Keratinocyte (primary cell): ENCODE measurements around the gene JAZF1. TPM values are rescaled to one million over a fixed set of nuclear protein-coding genes. Genes with fewer than 3 reads are reported as not detected.

Experiments
- DNase-seq: peaks from one replicate; pipeline ENCODE4 v3.0.0-alpha.2; 2011; ENCODE audit warnings: low read depth, missing footprints, low spot score
- FAIRE-seq: peaks from 2 replicates; lab custom pipeline; 2011; peaks lifted over from hg19 to GRCh38; lab: Jason Lieb, UNC
- H2AFZ ChIP-seq: 2 replicates; pipeline ENCODE4 v1.6.0; 2012; ENCODE audit warnings: low read length, control low read depth, inconsistent platforms; ENCODE audit not compliant: control insufficient read depth
- H3K27ac ChIP-seq: 2 replicates; pipeline ENCODE4 v1.5.1; 2011; ENCODE audit warnings: low read length; ENCODE audit not compliant: control insufficient read depth, insufficient read depth
- H3K27me3 ChIP-seq: 3 replicates; pipeline ENCODE4 v1.6.0; 2011; ENCODE audit warnings: low read length; ENCODE audit not compliant: control insufficient read depth, insufficient read depth; ENCODE audit errors: extremely low read depth
- H3K36me3 ChIP-seq, 2 experiments: 2 replicates in 1 of 2; 3 replicates in 1 of 2; pipeline ENCODE4 v1.5.1; 2011; ENCODE audit warnings: low read length in 2 of 2, mild to moderate bottlenecking in 1 of 2; ENCODE audit not compliant: control insufficient read depth in 2 of 2, insufficient read depth in 2 of 2; ENCODE audit errors: extremely low read depth in 1 of 2
- H3K4me1 ChIP-seq: 3 replicates; pipeline ENCODE4 v1.5.1; 2011; ENCODE audit warnings: low read length; ENCODE audit not compliant: control insufficient read depth, insufficient read depth; ENCODE audit errors: extremely low read depth
- H3K4me2 ChIP-seq: 3 replicates; pipeline ENCODE4 v1.6.0; 2011; ENCODE audit warnings: low read depth, low read length; ENCODE audit not compliant: control insufficient read depth, insufficient read depth; ENCODE audit errors: extremely low read depth
- H3K4me3 ChIP-seq, 3 experiments: fragments of 200-600 bp in 1 of 3; sonication (generic) in 1 of 3; 2 replicates in 2 of 3; 3 replicates in 1 of 3; pipeline ENCODE4 v1.5.1; 2011 to 2016; ENCODE audit warnings: low read length in 3 of 3, mild to moderate bottlenecking in 3 of 3, control low read depth in 2 of 3, inconsistent platforms in 1 of 3, low read depth in 1 of 3, mixed read lengths in 1 of 3, mixed run types in 1 of 3, moderate library complexity in 1 of 3; ENCODE audit not compliant: control insufficient read depth in 2 of 3, insufficient read depth in 2 of 3; ENCODE audit errors: extremely low read depth in 1 of 3
- H3K79me2 ChIP-seq: 2 replicates; pipeline ENCODE4 v1.6.0; 2012; ENCODE audit warnings: low read length; ENCODE audit not compliant: control insufficient read depth, insufficient read depth
- H3K9ac ChIP-seq: 3 replicates; pipeline ENCODE4 v1.6.0; 2011; ENCODE audit warnings: low read length; ENCODE audit not compliant: control insufficient read depth, insufficient read depth; ENCODE audit errors: extremely low read depth
- H3K9me1 ChIP-seq: 3 replicates; pipeline ENCODE4 v1.6.0; 2011; ENCODE audit warnings: low read length; ENCODE audit not compliant: control insufficient read depth, insufficient read depth; ENCODE audit errors: extremely low read depth
- H3K9me3 ChIP-seq: 2 replicates; pipeline ENCODE4 v1.5.1; 2012; ENCODE audit warnings: low read depth, low read length; ENCODE audit not compliant: control insufficient read depth
- H4K20me1 ChIP-seq: 3 replicates; pipeline ENCODE4 v1.6.0; 2011; ENCODE audit warnings: low read length; ENCODE audit not compliant: control insufficient read depth, insufficient read depth; ENCODE audit errors: extremely low read depth
- CTCF ChIP-seq, 3 experiments: IDR thresholded peaks in 1 of 3; conservative IDR thresholded peaks in 1 of 3; optimal IDR thresholded peaks in 1 of 3; 2 replicates in 2 of 3; 3 replicates in 1 of 3; pipeline versions ENCODE3 to v1.5.1; 2011; ENCODE audit warnings: low read length in 3 of 3, mild to moderate bottlenecking in 3 of 3, moderate library complexity in 2 of 3, control low read depth in 1 of 3, inconsistent platforms in 1 of 3; ENCODE audit not compliant: insufficient read depth in 2 of 3; ENCODE audit errors: extremely low read depth in 1 of 3
- EZH2 ChIP-seq: IDR thresholded peaks from one replicate; pipeline ENCODE4 v1.6.1; 2012; ENCODE audit warnings: inconsistent platforms, mild to moderate bottlenecking, low read length, moderate library complexity
- dilution Hi-C: fragments of 300-500 bp; cut with MboI; formaldehyde crosslinking; loops from one replicate; pipeline ENCODE4 v1.7.0; 2020; ENCODE audit warnings: low sequenced_read_pairs; ENCODE audit not compliant: extremely low pct_ligation_motif_present
- polyA plus RNA-seq, 5 experiments: library from polyadenylated mRNA; depleted of rRNA in 3 of 5; stranded (reverse) in 3 of 5; stranded (forward) in 1 of 5; unstranded in 1 of 5; fragments of >200 nt; gene quantifications; 1 replicate in 1 of 5; 2 replicates in 3 of 5; 3 replicates in 1 of 5; pipeline versions ENCODE4 v1.2.1 to v1.2.3, GENCODE V29; 2011 to 2012; ENCODE audit warnings: missing spikeins in 2 of 5, low read depth in 1 of 5, low replicate concordance in 1 of 5

JAZF1 gene
- polyA plus RNA-seq, 1 donor (not counting 4 experiments of a cell fraction or from before 2014, with no cell fraction given), result 2.5 TPM

- H3K27ac ChIP-seq, result no peak overlapping the region
- dilution Hi-C loops, result no loop called here
- no peaks in the 10 kb centered on the region for H3K79me2 ChIP-seq
These were observed 20.0 kb downstream of the JAZF1 start for GRCh38 chr7:28160551-28160991.

GRCh38 chr7:28157831-28158416, 22.7 kb downstream of the JAZF1 start:
- no peak for FAIRE-seq
- Histone ChIP-seq H3K4me1 (peaks cover 9% of the 10 kb centered on the region), H3K4me3 (no peak overlapping the region), H2AFZ (no peak overlapping the region), H3K9ac (no peak overlapping the region), H3K4me2 (no peak overlapping the region), H3K27me3 (no peaks in the 10 kb centered on the region), H3K27ac (no peak overlapping the region), H3K79me2 (no peaks in the 10 kb centered on the region), H4K20me1 (no peaks in the 10 kb centered on the region), H3K9me3 (no peaks in the 10 kb centered on the region), H3K9me1 (no peaks in the 10 kb centered on the region), H3K36me3 (peaks cover 0 to 1% of the 10 kb centered on the region in 2 experiments)
- dilution Hi-C loops, result no loop called here
- no peak for DNase-seq
- TF ChIP-seq CTCF (optimal IDR thresholded peaks at IDR 0.05 in 1 of 3, IDR thresholded peaks at IDR 0.05 in 1 of 3, conservative IDR thresholded peaks at IDR 0.05 in 1 of 3; ENCODE audit: extremely low read depth in 1 of 3, insufficient read depth in 2 of 3, low read length in 3 of 3), result no peak
- no peak for TF ChIP-seq EZH2

More at GRCh38 chr7:28160551-28160991, 20.0 kb downstream of the JAZF1 start:
- peaks cover 0 to 1% of the 10 kb centered on the region in 2 experiments for H3K36me3 ChIP-seq
- H4K20me1 ChIP-seq, result no peaks in the 10 kb centered on the region
- H3K27me3 ChIP-seq, result no peaks in the 10 kb centered on the region
- H3K4me1 ChIP-seq, result peaks cover 7% of the 10 kb centered on the region
- DNase-seq (no peak), FAIRE-seq (no peak)
- no peaks in the 10 kb centered on the region for H3K9me1 ChIP-seq
- H3K4me3 ChIP-seq, result no peak overlapping the region
- no peak for TF ChIP-seq CTCF (optimal IDR thresholded peaks at IDR 0.05 in 1 of 3, IDR thresholded peaks at IDR 0.05 in 1 of 3, conservative IDR thresholded peaks at IDR 0.05 in 1 of 3; ENCODE audit: extremely low read depth in 1 of 3, insufficient read depth in 2 of 3, low read length in 3 of 3)
- no peak for TF ChIP-seq EZH2
- H3K9me3 ChIP-seq, result no peaks in the 10 kb centered on the region
- H2AFZ ChIP-seq, result no peak overlapping the region
- H3K4me2 ChIP-seq, result no peak overlapping the region
- no peak overlapping the region for H3K9ac ChIP-seq
